GM12875 (cell line): ENCODE measurements around the gene GAPVD1.

Experiments
- H3K4me3 ChIP-seq: one replicate; pipeline ENCODE4 v1.5.1; 2011; ENCODE audit warnings: low read depth, low read length, control low read depth
- TF ChIP-seq, protein P1 (sequence below): IDR thresholded peaks from 2 replicates; pipeline ENCODE4 v1.5.1; 2011; ENCODE audit warnings: low read depth, mild to moderate bottlenecking, control low read depth, inconsistent platforms, low read length, moderate library complexity, borderline replicate concordance; ENCODE audit not compliant: insufficient read depth

The GAPVD1 gene

DNA sequence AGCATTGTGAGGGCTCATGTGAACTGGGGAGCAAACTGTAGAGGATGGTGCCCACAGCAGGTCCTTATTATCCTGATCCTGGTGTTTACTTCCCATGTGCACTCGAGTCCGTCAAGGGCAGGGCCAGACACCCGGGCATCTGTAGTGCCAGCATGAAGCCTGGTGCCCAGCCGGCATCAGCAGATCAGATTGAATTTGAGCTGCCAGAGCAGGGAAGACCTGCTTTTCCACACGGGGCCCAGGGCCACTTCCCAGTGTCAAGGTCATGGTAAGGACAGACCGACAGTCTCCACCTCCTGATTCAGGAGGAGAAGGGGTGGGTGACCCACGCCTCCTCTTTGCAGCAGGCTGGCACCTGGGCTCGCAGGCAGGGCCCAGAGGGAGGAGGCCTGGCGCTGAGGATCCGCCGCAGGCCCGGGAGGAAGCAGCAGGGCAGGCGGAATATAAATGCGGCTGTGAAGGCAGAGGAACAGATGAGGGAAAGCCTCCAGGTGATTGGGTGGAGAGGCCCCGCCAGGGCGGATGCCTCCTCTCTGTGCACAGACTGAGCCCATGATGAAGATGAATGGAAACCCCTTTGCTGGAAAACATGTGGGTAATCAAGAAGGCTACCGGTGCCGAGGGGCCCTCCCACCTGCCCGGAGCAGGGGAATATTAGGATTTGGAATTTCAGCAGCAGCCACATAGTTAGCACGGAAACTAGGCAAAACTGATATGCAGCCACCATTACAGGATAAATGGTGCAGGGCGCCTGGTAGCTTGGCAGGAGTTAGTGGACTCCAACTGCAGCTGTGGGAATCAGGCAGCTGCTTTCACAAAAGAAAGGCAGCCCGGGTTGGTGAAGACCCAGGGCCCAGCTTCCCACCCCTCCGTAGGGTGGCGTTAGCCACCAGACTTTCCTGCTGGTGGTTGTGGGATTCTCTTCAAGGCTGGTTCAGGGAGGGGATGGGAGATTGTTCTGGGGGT, 114.9 kb downstream of the GAPVD1 start:
- TF ChIP-seq, protein P1, sequence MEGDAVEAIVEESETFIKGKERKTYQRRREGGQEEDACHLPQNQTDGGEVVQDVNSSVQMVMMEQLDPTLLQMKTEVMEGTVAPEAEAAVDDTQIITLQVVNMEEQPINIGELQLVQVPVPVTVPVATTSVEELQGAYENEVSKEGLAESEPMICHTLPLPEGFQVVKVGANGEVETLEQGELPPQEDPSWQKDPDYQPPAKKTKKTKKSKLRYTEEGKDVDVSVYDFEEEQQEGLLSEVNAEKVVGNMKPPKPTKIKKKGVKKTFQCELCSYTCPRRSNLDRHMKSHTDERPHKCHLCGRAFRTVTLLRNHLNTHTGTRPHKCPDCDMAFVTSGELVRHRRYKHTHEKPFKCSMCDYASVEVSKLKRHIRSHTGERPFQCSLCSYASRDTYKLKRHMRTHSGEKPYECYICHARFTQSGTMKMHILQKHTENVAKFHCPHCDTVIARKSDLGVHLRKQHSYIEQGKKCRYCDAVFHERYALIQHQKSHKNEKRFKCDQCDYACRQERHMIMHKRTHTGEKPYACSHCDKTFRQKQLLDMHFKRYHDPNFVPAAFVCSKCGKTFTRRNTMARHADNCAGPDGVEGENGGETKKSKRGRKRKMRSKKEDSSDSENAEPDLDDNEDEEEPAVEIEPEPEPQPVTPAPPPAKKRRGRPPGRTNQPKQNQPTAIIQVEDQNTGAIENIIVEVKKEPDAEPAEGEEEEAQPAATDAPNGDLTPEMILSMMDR = no peak
- no peak overlapping the region for H3K4me3 ChIP-seq

DNA sequence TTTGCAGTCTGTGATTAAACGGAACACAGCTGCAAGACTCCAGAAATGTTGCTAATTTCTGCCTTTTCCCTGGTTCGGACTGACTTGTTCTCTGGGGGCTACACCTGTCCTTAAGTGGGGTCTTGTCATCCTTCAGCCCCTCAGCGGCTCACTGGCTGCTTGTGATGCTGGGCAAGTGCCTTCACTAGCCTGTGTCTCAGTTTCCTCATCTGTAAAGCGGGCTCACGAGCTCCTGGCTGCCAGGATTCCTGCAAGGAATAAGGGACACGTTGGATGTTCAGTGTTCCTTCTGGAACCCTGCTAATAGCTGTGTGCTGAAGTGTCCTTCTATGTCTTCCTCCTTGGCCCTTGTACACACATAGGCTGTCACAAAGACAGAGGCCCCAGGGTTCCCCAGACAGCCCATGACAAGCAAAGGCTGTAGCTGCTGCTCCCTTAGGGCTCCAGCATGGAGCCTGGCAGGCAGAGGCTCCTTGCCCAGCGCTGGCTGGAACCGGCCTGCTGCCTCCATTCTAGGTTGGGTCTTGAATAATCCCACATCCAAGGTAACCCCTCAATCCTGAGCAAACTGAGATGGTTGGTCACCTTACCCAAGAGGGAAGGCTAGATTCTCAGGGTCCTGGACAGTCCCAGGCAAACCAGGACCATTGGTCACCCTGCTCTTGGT, 116.1 kb downstream of the GAPVD1 start:
- TF ChIP-seq, protein P1 = no peak
- no peak overlapping the region for H3K4me3 ChIP-seq

DNA sequence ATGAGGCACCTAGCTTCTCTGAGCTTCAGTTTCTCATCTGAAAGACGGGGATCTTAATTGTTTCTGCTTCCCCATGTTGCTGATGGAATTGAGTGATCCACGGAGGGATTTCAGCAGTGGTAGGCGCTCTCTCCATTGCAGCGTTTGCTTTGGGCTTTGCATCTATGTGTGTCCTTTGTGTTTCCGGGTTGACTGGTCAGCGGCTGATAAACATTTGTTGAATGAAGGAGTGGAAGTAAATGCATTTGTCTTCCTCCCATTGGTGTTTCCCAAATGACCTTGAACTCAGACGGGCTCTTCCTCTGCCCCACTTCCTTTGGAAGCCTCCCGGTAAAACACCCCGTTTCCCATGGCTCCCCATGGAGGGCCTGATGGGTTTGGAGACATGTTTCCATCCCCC, 117.2 kb downstream of the GAPVD1 start:
- TF ChIP-seq, protein P1 = no peak
- H3K4me3 ChIP-seq = no peak overlapping the region

DNA sequence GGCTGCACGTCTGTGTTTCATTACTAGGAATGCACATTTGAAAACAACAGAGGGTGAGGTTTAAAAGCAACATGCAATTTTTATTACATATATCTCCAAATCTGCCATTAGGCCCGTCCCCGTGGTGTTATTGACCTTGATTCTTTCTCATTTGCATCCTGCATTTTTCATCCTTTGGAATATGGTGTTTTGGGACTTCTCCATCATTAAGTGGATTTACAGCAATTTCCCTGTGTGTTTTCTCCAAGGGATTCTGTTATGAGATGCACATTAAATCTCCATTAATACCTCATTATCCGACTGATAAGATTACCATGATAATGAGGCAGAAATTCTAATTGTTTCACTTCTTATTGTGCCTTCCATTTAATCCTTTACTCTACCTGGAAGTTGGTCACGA, 117.6 kb downstream of the GAPVD1 start:
- TF ChIP-seq, protein P1 = no peak
- H3K4me3 ChIP-seq = no peak overlapping the region

DNA sequence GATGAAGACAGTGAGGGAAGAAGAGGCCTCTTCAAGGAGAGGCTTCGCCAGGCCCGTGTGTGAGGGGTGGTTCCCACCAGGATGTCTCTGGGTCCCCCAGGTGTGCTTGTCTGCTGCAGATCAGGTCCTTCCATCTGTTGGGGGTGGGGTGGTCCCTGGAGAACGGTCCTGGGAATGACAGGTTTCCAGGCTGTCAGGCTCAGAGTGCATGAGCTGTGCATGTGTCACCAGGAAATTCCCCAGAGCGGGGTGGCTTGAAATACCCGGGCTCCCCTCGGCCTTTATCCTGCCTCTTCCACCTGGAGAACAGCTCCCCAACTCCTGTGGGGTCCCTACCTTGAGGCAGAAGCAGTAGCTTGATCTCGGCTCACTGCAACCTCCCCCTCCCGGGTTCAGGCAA, 118.8 kb downstream of the GAPVD1 start:
- H3K4me3 ChIP-seq = no peak overlapping the region
- TF ChIP-seq, protein P1 = no peak

DNA sequence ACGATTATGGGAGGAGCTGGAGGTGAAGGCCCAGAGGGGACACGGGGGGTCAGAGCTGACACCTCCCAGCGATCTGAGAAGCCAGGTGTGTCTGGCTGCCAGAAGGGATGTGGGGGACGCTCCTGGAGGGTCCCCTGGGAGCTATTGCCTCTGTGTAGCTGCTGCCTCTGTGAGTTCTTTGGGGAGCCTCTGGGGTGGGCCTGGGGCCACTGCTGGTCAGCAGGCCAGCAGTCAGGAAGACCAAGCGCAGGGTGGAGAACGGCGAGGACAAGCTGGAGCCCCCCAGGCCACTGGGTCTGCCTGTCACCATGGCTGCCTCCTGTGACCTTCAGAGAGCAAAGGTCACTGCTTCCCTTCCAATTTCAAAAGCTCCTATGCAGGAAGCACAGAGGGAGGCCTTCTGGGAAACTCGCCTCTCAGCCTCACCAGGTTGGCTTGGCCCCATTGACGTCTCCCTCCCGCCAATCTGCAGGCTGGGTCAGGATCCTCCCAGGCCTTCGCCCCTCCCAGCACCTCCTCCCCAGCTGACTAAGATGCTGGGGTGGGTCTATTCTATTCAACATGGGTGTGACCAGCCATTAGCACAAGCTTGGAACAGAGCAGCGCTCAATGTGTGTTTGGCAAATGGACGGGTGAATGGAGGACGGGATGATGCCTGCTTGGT, 126.4 kb downstream of the GAPVD1 start:
- TF ChIP-seq, protein P1 = no peak
- H3K4me3 ChIP-seq = no peak overlapping the region
